Effector memory CD8-positive, alpha-beta T cell (primary cell): ENCODE results near the gene ZNF35.
"Not testable (repeated sequence)": the region's sequence is repeated elsewhere in the genome, so short reads cannot be mapped to it uniquely, and the experiment has no call there.

Source experiments
- ATAC-seq: fragments of 150-1000 bp; cut with Tn5 transposase; replicated peaks from 2 replicates; pipeline ENCODE4 v1.10.0; 2021; ENCODE audit warnings: mild to moderate bottlenecking, moderate library complexity
- DNase-seq, 3 experiments: peaks; one replicate each; pipeline ENCODE4 v3.0.0; 2021
- H3K27ac Mint-ChIP-seq, 2 donors: one replicate each; pipeline ENCODE4 v1.8.0; 2022; ENCODE audit warnings: mild to moderate bottlenecking in 2 of 2, mixed read lengths in 2 of 2, moderate library complexity in 2 of 2
- H3K27me3 Mint-ChIP-seq, 2 donors: one replicate each; pipeline ENCODE4 v1.8.0; 2022; ENCODE audit warnings: mixed read lengths in 2 of 2
- H3K36me3 Mint-ChIP-seq: one replicate; pipeline ENCODE4 v1.8.0; 2022; ENCODE audit warnings: mild to moderate bottlenecking, moderate library complexity, mixed read lengths; ENCODE audit not compliant: insufficient read depth
- H3K4me1 Mint-ChIP-seq, 2 donors: one replicate each; pipeline ENCODE4 v1.8.0; 2022; ENCODE audit warnings: low read depth in 2 of 2, mixed read lengths in 2 of 2
- H3K4me3 Mint-ChIP-seq, 2 donors: one replicate each; pipeline ENCODE4 v1.8.0; 2022; ENCODE audit warnings: mild to moderate bottlenecking in 2 of 2, mixed read lengths in 2 of 2, moderate library complexity in 2 of 2
- H3K9me3 Mint-ChIP-seq, 2 donors: one replicate each; pipeline ENCODE4 v1.8.0; 2022; ENCODE audit warnings: mixed read lengths in 2 of 2

The ZNF35 gene

GRCh38 chr3:44661189-44661588 is 12.7 kb downstream of the ZNF35 start:
- Mint-ChIP-seq H3K27ac (no peak overlapping the region), H3K27me3 (no peaks in the 10 kb centered on the region), H3K4me3 (no peak overlapping the region), H3K9me3 (peaks cover 17 to 37% of the 10 kb centered on the region in 2 donors), H3K36me3 (peaks cover 9% of the 10 kb centered on the region), H3K4me1 (no peaks in the 10 kb centered on the region)
- no peak for ATAC-seq
- no peak for DNase-seq

GRCh38 chr3:44665173-44665572 is 16.6 kb downstream of the ZNF35 start:
- Mint-ChIP-seq H3K36me3 (no peaks in the 10 kb centered on the region), H3K4me1 (no peaks in the 10 kb centered on the region), H3K27ac (no peak overlapping the region)

GRCh38 chr3:44666346-44666745 is 17.8 kb downstream of the ZNF35 start:
- Mint-ChIP-seq H3K4me1 (no peaks in the 10 kb centered on the region), H3K27me3 (no peaks in the 10 kb centered on the region), H3K9me3 (peaks cover 4 to 16% of the 10 kb centered on the region in 2 donors), H3K27ac (no peak overlapping the region), H3K4me3 (no peak overlapping the region), H3K36me3 (no peaks in the 10 kb centered on the region)
- DNase-seq (no peak), ATAC-seq (no peak)

More at GRCh38 chr3:44665173-44665572, 16.6 kb downstream of the ZNF35 start:
- H3K9me3 Mint-ChIP-seq: peaks cover 4 to 16% of the 10 kb centered on the region in 2 donors
- no peak overlapping the region for H3K4me3 Mint-ChIP-seq
- DNase-seq (no peak), ATAC-seq (no peak)
- no peaks in the 10 kb centered on the region for H3K27me3 Mint-ChIP-seq

GRCh38 chr3:44669760-44670159 is 21.2 kb downstream of the ZNF35 start:
- H3K27me3 Mint-ChIP-seq: peaks cover 0 to 12% of the 10 kb centered on the region in 2 donors
- no peak for DNase-seq
- H3K4me3 Mint-ChIP-seq: no peak overlapping the region
- H3K36me3 Mint-ChIP-seq: no peaks in the 10 kb centered on the region
- peaks cover 1 to 19% of the 10 kb centered on the region in 2 donors for H3K9me3 Mint-ChIP-seq
- peaks cover 0 to 2% of the 10 kb centered on the region in 2 donors for H3K4me1 Mint-ChIP-seq
- ATAC-seq: no peak
- no peak overlapping the region for H3K27ac Mint-ChIP-seq

- not testable (repeated sequence) for H3K27ac Mint-ChIP-seq, ATAC-seq, H3K36me3 Mint-ChIP-seq, H3K4me3 Mint-ChIP-seq, H3K4me1 Mint-ChIP-seq, DNase-seq
- peaks cover 11 to 24% of the 10 kb centered on the region in 2 donors for H3K27me3 Mint-ChIP-seq
- H3K9me3 Mint-ChIP-seq: peaks cover 0 to 23% of the 10 kb centered on the region in 2 donors
Measured at GRCh38 chr3:44673466-44673865, 24.9 kb downstream of the ZNF35 start.

- ATAC-seq: no peak
- Mint-ChIP-seq H3K4me3 (no peak overlapping the region), H3K27me3 (peaks cover 11 to 24% of the 10 kb centered on the region in 2 donors), H3K36me3 (no peaks in the 10 kb centered on the region), H3K4me1 (peaks cover 0 to 2% of the 10 kb centered on the region in 2 donors), H3K9me3 (peaks cover 0 to 23% of the 10 kb centered on the region in 2 donors), H3K27ac (no peak overlapping the region)
- DNase-seq: no peak
Measured at GRCh38 chr3:44674211-44674610, 25.7 kb downstream of the ZNF35 start.

GRCh38 chr3:44678480-44679116 is 30.1 kb downstream of the ZNF35 start:
- H3K27ac Mint-ChIP-seq: no peak overlapping the region
- peaks cover 11 to 30% of the 10 kb centered on the region in 2 donors for H3K27me3 Mint-ChIP-seq
- H3K36me3 Mint-ChIP-seq: no peaks in the 10 kb centered on the region
- DNase-seq (no peak), ATAC-seq (no peak)
- H3K4me3 Mint-ChIP-seq: no peak overlapping the region
- peaks cover 0 to 2% of the 10 kb centered on the region in 2 donors for H3K4me1 Mint-ChIP-seq
- peaks cover 0 to 28% of the 10 kb centered on the region in 2 donors for H3K9me3 Mint-ChIP-seq

GRCh38 chr3:44680921-44681455 is 32.5 kb downstream of the ZNF35 start:
- DNase-seq (no peak), ATAC-seq (no peak)
- no peak overlapping the region for H3K4me3 Mint-ChIP-seq
- peaks cover 2 to 17% of the 10 kb centered on the region in 2 donors for H3K9me3 Mint-ChIP-seq
- H3K27ac Mint-ChIP-seq: no peak overlapping the region
- no peaks in the 10 kb centered on the region for H3K36me3 Mint-ChIP-seq
- H3K27me3 Mint-ChIP-seq: peaks cover 28 to 41% of the 10 kb centered on the region in 2 donors
- H3K4me1 Mint-ChIP-seq: peaks cover 9 to 11% of the 10 kb centered on the region in 2 donors

GRCh38 chr3:44682182-44682896 is 33.8 kb downstream of the ZNF35 start:
- no peak for ATAC-seq
- H3K27ac Mint-ChIP-seq: no peak overlapping the region
- H3K9me3 Mint-ChIP-seq: peaks cover 3 to 14% of the 10 kb centered on the region in 2 donors
- no peak overlapping the region for H3K4me3 Mint-ChIP-seq
- no peaks in the 10 kb centered on the region for H3K36me3 Mint-ChIP-seq
- no peak for DNase-seq
- peaks cover 9 to 11% of the 10 kb centered on the region in 2 donors for H3K4me1 Mint-ChIP-seq
- peaks cover 30 to 40% of the 10 kb centered on the region in 2 donors for H3K27me3 Mint-ChIP-seq

- Mint-ChIP-seq H3K4me1 (peaks cover 9 to 11% of the 10 kb centered on the region in 2 donors), H3K4me3 (peak overlapping the region; percentile 88 to 89), H3K27ac (peak overlapping the region; percentile 72 to 81), H3K27me3 (peaks cover 54 to 68% of the 10 kb centered on the region in 2 donors), H3K36me3 (no peaks in the 10 kb centered on the region), H3K9me3 (peaks cover 5 to 21% of the 10 kb centered on the region in 2 donors)
- ATAC-seq: peak; percentile 89
- peak; percentile 24 to 33 (median 32) for DNase-seq
Measured at GRCh38 chr3:44685128-44685800, 36.7 kb downstream of the ZNF35 start.

GRCh38 chr3:44687898-44688297 is 39.4 kb downstream of the ZNF35 start:
- Mint-ChIP-seq H3K4me3 (no peak overlapping the region), H3K27ac (no peak overlapping the region), H3K27me3 (peaks cover 80 to 87% of the 10 kb centered on the region in 2 donors), H3K4me1 (peaks cover 9 to 11% of the 10 kb centered on the region in 2 donors), H3K9me3 (peaks cover 7 to 25% of the 10 kb centered on the region in 2 donors), H3K36me3 (no peaks in the 10 kb centered on the region)
- ATAC-seq (no peak), DNase-seq (no peak)
